Measurements from ENCODE around the gene PRKCB. TPM values are rescaled to one million over a fixed set of nuclear protein-coding genes. Genes with fewer than 3 reads are reported as not detected.

PRKCB gene
- total RNA-seq, 3 donors from 2014 or later: 1.3 to 5.3 (median 4.7) TPM

DNA sequence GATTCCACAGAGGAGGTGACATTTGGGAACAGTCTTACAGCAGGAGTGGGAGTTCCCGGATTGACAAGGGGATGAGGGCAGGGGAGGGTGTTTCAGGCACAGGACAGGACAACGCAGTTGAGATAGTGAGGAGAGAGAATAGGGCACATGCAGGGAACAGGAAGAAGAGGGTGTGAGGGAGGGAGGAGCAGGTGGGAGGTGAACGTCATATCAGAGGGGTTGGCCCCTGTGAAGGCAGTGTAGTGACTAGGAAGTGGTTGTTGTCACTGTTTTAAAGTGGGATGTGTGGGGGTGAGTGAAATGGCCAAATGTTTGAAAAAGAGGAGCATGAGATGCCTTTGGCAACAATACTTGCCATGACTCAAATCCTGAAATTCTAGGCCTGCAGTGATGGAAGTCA is 12.2 kb downstream of the PRKCB start:
- H3K36me3 ChIP-seq: no peaks in the 10 kb centered on the region
- intact Hi-C loops (cut with DNase I; ENCODE audit: low total_unique reads): no loop called here

DNA sequence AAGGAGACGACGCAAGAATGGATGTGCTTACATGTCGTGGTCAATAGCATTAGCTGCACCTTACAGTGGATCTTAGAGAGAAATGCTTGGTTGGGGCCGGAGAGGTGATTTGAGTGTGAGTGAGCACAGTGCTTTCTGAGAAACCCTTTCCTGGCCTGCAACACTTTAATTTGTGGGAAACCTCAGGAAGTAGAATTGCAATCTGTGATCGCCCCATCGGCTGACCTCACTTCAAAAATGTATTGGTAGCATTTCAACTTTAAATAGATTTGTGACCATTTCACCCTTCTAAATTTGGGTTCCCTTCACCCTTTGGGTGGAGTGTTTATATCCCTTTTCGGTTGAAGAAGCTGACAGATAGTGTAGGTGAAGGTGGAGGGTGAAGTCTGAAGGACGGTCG is 13.2 kb downstream of the PRKCB start:
- no peak overlapping the region for H3K4me3 ChIP-seq
- no peaks in the 10 kb centered on the region for H3K27me3 ChIP-seq
- no peaks in the 10 kb centered on the region for H3K9me3 ChIP-seq
- H3K36me3 ChIP-seq: no peaks in the 10 kb centered on the region
- no peak for TF ChIP-seq POLR2AphosphoS5 (IDR thresholded peaks at IDR 0.05)
- no peak for TF ChIP-seq POLR2A (IDR thresholded peaks at IDR 0.05)
- TF ChIP-seq, protein P1, sequence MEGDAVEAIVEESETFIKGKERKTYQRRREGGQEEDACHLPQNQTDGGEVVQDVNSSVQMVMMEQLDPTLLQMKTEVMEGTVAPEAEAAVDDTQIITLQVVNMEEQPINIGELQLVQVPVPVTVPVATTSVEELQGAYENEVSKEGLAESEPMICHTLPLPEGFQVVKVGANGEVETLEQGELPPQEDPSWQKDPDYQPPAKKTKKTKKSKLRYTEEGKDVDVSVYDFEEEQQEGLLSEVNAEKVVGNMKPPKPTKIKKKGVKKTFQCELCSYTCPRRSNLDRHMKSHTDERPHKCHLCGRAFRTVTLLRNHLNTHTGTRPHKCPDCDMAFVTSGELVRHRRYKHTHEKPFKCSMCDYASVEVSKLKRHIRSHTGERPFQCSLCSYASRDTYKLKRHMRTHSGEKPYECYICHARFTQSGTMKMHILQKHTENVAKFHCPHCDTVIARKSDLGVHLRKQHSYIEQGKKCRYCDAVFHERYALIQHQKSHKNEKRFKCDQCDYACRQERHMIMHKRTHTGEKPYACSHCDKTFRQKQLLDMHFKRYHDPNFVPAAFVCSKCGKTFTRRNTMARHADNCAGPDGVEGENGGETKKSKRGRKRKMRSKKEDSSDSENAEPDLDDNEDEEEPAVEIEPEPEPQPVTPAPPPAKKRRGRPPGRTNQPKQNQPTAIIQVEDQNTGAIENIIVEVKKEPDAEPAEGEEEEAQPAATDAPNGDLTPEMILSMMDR (IDR thresholded peaks at IDR 0.05): no peak
- no peak overlapping the region for H3K27ac ChIP-seq
- intact Hi-C loops (cut with DNase I; ENCODE audit: low total_unique reads): no loop called here
- no peak for DNase-seq (ENCODE audit: low spot score in 2 of 2)
- H3K4me1 ChIP-seq: no peaks in the 10 kb centered on the region

More for the DNA sequence above, 12.2 kb downstream of the PRKCB start:
- no peaks in the 10 kb centered on the region for H3K27me3 ChIP-seq
- no peaks in the 10 kb centered on the region for H3K4me1 ChIP-seq
- DNase-seq (ENCODE audit: low spot score in 2 of 2): no peak
- H3K9me3 ChIP-seq: no peaks in the 10 kb centered on the region
- TF ChIP-seq POLR2AphosphoS5 (IDR thresholded peaks at IDR 0.05): no peak
- TF ChIP-seq, protein P1 (IDR thresholded peaks at IDR 0.05): no peak
- TF ChIP-seq POLR2A (IDR thresholded peaks at IDR 0.05): no peak
- no peak overlapping the region for H3K27ac ChIP-seq
- no peak overlapping the region for H3K4me3 ChIP-seq

DNA sequence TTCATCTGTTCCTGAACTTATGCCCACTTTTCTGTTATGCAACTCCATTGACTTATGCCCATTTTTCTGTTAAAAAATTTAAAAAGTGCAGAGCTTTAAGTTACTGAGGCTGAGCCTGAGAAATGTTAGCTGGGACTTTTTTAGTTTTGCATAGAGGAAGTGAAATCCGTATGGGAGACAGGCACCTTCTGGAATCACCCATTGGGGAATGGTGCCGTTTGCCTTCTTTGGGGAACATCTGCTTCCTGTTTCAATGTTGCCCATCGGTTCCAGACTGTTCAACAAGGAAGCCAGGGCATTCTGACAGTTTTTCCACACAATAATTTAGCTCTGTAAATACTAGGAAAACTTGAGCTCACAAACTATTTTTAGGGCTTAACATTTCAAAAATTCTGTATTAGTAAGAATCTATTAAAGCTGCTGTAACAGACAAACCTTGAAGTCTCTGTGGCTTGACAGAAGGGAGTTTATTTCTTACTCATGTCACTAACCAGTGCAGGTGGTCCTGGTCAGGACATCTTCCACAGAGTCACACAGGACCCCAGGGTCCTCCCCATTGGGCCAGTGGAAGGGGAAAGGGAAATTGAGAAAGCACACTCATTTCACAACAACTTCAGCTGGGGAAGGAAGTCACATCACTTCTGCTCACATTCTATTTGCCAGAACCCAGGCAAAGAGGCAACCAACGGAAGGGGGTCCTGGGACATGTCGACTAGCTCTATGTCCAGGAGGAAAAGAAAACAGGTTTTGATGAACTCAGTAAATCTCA is 17.2 kb downstream of the PRKCB start:
- DNase-seq (ENCODE audit: low spot score in 2 of 2): no peak
- H3K9me3 ChIP-seq: no peaks in the 10 kb centered on the region
- TF ChIP-seq, protein P1 (IDR thresholded peaks at IDR 0.05): no peak
- TF ChIP-seq POLR2AphosphoS5 (IDR thresholded peaks at IDR 0.05) (no peak), POLR2A (IDR thresholded peaks at IDR 0.05) (no peak)
- no peaks in the 10 kb centered on the region for H3K27me3 ChIP-seq
- H3K4me3 ChIP-seq: no peak overlapping the region
- intact Hi-C loops (cut with DNase I; ENCODE audit: low total_unique reads): no loop called here
- no peaks in the 10 kb centered on the region for H3K36me3 ChIP-seq
- H3K27ac ChIP-seq: no peak overlapping the region
- H3K4me1 ChIP-seq: no peaks in the 10 kb centered on the region

DNA sequence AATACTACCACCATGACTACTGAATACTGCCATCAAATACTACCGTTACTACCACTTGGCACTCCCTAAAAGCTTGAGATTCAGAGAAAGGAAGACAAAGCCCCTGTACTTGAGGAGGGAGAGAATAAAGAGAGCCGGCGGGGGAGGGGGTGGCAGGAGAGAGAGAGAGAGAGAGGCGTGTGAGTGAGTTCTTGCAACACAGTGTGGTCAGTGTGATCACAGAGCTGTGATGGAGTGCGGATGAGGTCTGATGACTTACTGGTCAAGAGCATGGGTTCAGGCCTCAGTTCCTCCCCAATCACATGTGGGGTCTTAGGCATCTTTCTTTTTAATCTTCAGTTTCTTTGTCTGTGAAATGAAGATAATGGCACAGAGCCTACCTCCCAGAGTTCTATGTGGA is 19.2 kb downstream of the PRKCB start:
- DNase-seq (ENCODE audit: low spot score in 2 of 2): no peak
- intact Hi-C loops (cut with DNase I; ENCODE audit: low total_unique reads): no loop called here
- Histone ChIP-seq H3K36me3 (no peaks in the 10 kb centered on the region), H3K27ac (no peak overlapping the region), H3K9me3 (no peaks in the 10 kb centered on the region), H3K27me3 (no peaks in the 10 kb centered on the region), H3K4me3 (no peak overlapping the region), H3K4me1 (no peaks in the 10 kb centered on the region)
- TF ChIP-seq POLR2A (IDR thresholded peaks at IDR 0.05): no peak
- TF ChIP-seq POLR2AphosphoS5 (IDR thresholded peaks at IDR 0.05): no peak
- TF ChIP-seq, protein P1 (IDR thresholded peaks at IDR 0.05): no peak

DNA sequence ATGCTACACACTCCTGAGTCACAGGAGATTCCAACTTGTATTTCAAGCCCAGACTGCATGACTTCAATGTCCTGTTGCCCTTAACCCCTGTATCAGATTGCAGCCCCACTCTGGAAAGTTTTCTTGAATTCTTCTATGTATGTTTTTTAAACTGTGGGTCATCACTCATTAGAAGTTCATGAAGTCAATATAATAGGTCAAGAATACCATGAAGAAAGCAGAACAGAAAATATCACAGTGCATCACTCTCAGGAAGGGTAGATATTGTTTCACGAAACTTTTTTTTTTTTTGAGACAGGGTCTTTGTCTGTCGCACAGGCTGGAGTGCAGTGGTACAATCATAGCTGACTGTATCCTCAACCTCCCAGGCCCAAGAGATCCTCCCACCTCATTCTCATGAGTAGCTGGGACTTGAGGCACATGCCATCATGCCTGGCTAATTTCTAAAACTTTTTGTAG is 20.5 kb downstream of the PRKCB start:
- no peaks in the 10 kb centered on the region for H3K4me1 ChIP-seq
- H3K36me3 ChIP-seq: no peaks in the 10 kb centered on the region
- TF ChIP-seq POLR2A (IDR thresholded peaks at IDR 0.05) (no peak), POLR2AphosphoS5 (IDR thresholded peaks at IDR 0.05) (no peak)
- TF ChIP-seq, protein P1 (IDR thresholded peaks at IDR 0.05): no peak
- no peak overlapping the region for H3K4me3 ChIP-seq
- intact Hi-C loops (cut with DNase I; ENCODE audit: low total_unique reads): loop anchor here (2.0 kb wide), 1 partner anchor 37 kb away; no protein-coding TSS in a partner anchor
- DNase-seq (ENCODE audit: low spot score in 2 of 2): no peak
- H3K27me3 ChIP-seq: no peaks in the 10 kb centered on the region
- H3K9me3 ChIP-seq: no peaks in the 10 kb centered on the region
- no peak overlapping the region for H3K27ac ChIP-seq
